Measurements from ENCODE around the gene NFAT5. TPM values are rescaled to one million over a fixed set of nuclear protein-coding genes. Genes with fewer than 3 reads are reported as not detected.

NFAT5 gene
- total RNA-seq, 1 experiment from 2014 or later: 21.0 TPM

- no peak overlapping the region for H3K4me2 ChIP-seq (ENCODE audit: insufficient read depth, insufficient read length, low read length)
- H2BK120ac ChIP-seq (ENCODE audit: low read depth, low read length, poor library complexity, severe bottlenecking): no peak overlapping the region
- no peaks in the 10 kb centered on the region for H3K79me1 ChIP-seq (ENCODE audit: insufficient read depth, low read depth, low read length, poor library complexity, severe bottlenecking)
- no peak overlapping the region for H3T11ph ChIP-seq (ENCODE audit: low read length)
- H3K4me3 Mint-ChIP-seq: no peak overlapping the region
- H3K9me3 Mint-ChIP-seq: no peaks in the 10 kb centered on the region
- H2BK15ac ChIP-seq (ENCODE audit: low read depth, low read length): no peak overlapping the region
- no peak overlapping the region for H2BK20ac ChIP-seq (ENCODE audit: low read depth, low read length, poor library complexity, severe bottlenecking)
- H3K4me1 ChIP-seq (ENCODE audit: insufficient read depth, low read length): no peaks in the 10 kb centered on the region
- no peak for DNase-seq
- H3K36me3 Mint-ChIP-seq (ENCODE audit: insufficient read depth in 1 of 3, low read depth in 3 of 3): peaks cover 0 to 2% (median 0%) of the 10 kb centered on the region in 3 experiments; a peak in 1 of 7 replicates
- no peak overlapping the region for H3K23ac ChIP-seq (ENCODE audit: insufficient read length, low read depth, low read length)
- peak overlapping the region in 1 of 3 experiments; percentile 9; a peak in 1 of 7 replicates for H3K27ac Mint-ChIP-seq
- no peak overlapping the region for H3K27ac ChIP-seq (ENCODE audit: insufficient read length, low read depth, low read length)
- H2BK5ac ChIP-seq (ENCODE audit: insufficient read length, low read length): no peak overlapping the region
- H3K79me2 ChIP-seq (ENCODE audit: insufficient read depth, low read length): no peaks in the 10 kb centered on the region
- no peak overlapping the region for H3K14ac ChIP-seq (ENCODE audit: insufficient read depth, low read length)
- H2AK5ac ChIP-seq (ENCODE audit: insufficient read length, low read length): no peak overlapping the region
- no peak overlapping the region for H2BK12ac ChIP-seq (ENCODE audit: insufficient read length, low read depth, low read length)
- H3K27me3 ChIP-seq (ENCODE audit: insufficient read depth, low read length): no peaks in the 10 kb centered on the region
- peaks cover 12 to 19% of the 10 kb centered on the region in 2 experiments for H3K4me1 Mint-ChIP-seq
- no peak overlapping the region for H2AFZ ChIP-seq (ENCODE audit: low read length)
- peaks cover under 1% of the 10 kb centered on the region for H3K23me2 ChIP-seq (ENCODE audit: insufficient read length, low read depth, low read length, poor library complexity, severe bottlenecking)
- H3K18ac ChIP-seq (ENCODE audit: insufficient read length, low read depth, low read length): no peak overlapping the region
- no peak overlapping the region for H3K9ac ChIP-seq (ENCODE audit: extremely low read depth, insufficient read length, low read length)
- no peak overlapping the region for H3K56ac ChIP-seq (ENCODE audit: insufficient read length, low read depth, low read length)
- no peaks in the 10 kb centered on the region for H4K20me1 ChIP-seq (ENCODE audit: control insufficient read depth, insufficient read depth, insufficient read length)
- TF ChIP-seq, protein P1, sequence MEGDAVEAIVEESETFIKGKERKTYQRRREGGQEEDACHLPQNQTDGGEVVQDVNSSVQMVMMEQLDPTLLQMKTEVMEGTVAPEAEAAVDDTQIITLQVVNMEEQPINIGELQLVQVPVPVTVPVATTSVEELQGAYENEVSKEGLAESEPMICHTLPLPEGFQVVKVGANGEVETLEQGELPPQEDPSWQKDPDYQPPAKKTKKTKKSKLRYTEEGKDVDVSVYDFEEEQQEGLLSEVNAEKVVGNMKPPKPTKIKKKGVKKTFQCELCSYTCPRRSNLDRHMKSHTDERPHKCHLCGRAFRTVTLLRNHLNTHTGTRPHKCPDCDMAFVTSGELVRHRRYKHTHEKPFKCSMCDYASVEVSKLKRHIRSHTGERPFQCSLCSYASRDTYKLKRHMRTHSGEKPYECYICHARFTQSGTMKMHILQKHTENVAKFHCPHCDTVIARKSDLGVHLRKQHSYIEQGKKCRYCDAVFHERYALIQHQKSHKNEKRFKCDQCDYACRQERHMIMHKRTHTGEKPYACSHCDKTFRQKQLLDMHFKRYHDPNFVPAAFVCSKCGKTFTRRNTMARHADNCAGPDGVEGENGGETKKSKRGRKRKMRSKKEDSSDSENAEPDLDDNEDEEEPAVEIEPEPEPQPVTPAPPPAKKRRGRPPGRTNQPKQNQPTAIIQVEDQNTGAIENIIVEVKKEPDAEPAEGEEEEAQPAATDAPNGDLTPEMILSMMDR (conservative IDR thresholded peaks at IDR 0.05): no peak
- H4K8ac ChIP-seq (replicated peaks; ENCODE audit: insufficient read length, low read depth, low read length): no peak overlapping the region
- WGBS (ENCODE audit: extremely low coverage, insufficient read length, low lambda C conversion rate): no CpG with 5 or more reads among the region's 6 CpGs
- no peaks in the 10 kb centered on the region for H3K27me3 Mint-ChIP-seq (ENCODE audit: low read depth)
- no peak overlapping the region for H3K4ac ChIP-seq (ENCODE audit: low read depth, low read length)
- no peaks in the 10 kb centered on the region for H3K9me3 ChIP-seq (ENCODE audit: control insufficient read depth, low read depth, low read length)
- no peak overlapping the region for H4K91ac ChIP-seq (ENCODE audit: insufficient read length, low read depth, low read length)
- H4K5ac ChIP-seq (ENCODE audit: insufficient read length, low read depth, low read length): no peak overlapping the region
Observed at GRCh38 chr16:69732101-69732500, 166.3 kb downstream of the NFAT5 start.

All from H9 (cell line).